HTERT RPE-1 (cell line): ENCODE measurements around the gene CNTN5.

Source experiments
- in situ Hi-C: fragments of 300-500 bp; cut with MboI; formaldehyde crosslinking; loops from 4 replicates; pipeline ENCODE4 v1.14.3; 2020; ENCODE audit warnings: low sequenced_read_pairs

Gene CNTN5

GRCh38 chr11:99589771-99590170, 569.0 kb downstream of the CNTN5 start:
- in situ Hi-C loops = no loop called here

DNA sequence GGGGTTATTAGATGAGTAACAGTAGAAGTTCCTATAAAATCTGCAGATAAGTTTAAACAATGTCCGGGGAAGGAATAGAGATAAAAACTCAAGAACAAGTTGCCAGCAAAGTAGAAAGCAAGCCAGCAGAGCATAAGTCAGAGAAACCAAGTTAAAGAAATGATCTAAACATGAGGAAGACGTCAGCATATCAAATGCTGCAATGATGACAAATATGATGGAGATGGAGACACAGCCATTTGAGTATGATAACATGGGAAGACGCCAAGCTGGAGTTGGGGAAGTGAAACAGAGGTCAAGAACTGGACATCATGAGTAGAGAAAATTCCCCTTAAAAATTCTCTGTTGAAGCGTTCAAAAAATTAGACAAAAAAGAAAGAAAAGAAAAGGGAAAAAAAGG, 571.5 kb downstream of the CNTN5 start:
- in situ Hi-C loops = no loop called here

GRCh38 chr11:99593197-99593596, 572.4 kb downstream of the CNTN5 start:
- in situ Hi-C loops = no loop called here

DNA sequence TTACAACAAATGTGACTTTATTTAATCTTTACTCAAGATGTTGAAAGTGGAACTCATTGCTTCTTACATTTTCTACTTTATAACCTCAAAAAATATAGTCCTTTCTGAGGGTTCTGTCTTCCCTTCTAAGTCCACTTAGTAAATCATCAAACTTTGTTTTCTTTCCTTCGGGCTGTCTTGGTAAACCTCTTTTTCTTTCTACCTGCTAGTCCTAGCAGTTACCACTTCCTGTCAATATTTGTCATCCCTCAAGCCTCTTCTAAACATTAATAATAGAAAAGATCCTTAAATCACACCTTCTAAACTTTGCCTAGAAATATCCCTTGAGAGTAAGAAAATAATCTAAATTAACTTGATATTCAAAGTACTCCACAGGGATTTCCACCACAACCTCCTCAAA, 580.4 kb downstream of the CNTN5 start:
- in situ Hi-C loops = no loop called here

DNA sequence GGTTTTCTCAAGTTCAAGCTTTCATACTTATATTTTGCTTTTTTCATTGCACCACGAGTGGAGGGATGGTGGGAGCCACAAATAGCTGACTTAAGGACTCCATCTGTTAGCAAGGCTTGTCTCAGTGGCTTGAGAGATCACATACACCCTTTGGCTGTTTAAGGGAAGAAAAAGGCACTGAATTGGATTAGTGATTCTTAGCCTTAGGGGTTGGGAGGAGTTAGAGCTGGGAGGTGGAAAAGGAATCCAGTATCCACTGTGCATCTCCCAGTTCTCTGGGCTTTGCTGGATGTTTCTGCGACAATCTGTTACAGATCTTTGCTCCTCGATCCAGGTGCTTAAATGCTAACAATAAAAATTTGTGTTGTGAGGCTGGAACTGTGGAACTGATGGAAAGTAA, 593.6 kb downstream of the CNTN5 start:
- in situ Hi-C loops = no loop called here

DNA sequence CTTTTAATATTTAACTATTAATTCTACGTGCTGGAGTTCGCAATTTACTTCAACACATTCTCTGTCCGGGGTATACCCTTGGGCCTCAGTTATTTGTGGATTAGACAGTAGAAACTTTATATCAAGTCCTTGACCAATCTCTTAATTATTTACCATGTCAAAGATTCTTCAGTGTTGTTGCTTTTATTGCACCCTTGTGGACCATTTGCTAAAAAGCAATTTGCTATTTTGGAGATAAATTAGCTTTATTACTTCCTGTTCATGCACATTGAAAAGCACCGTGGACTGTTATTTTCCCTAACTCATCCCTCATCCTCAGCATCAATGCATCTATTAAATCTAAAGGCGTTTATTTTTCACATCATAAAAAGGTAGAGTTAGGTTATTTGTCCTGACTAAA, 609.9 kb downstream of the CNTN5 start:
- in situ Hi-C loops = no loop called here

- in situ Hi-C loops = no loop called here
Measured at GRCh38 chr11:99631618-99632017, 610.9 kb downstream of the CNTN5 start.

DNA sequence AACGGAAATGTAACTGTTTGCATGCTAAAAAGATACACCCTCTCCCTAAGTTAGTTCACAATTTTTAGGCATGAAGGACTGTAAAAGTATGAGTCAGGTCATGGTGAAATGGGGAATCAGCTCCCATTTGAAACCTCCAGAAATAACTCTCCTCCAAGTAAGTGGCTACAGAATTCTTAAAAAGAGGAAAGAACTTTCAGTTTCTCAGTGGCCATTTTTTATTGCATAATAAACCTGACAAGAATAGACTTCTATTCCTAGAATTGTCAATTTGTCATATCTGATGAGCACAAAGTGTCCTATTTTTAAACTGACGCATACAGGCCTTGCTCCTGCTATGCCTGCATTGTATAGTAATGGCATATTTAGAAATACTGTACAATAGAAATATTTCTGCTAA, 612.2 kb downstream of the CNTN5 start:
- in situ Hi-C loops = no loop called here

- in situ Hi-C loops = no loop called here
Measured at GRCh38 chr11:99634581-99634980, 613.8 kb downstream of the CNTN5 start.

GRCh38 chr11:99638073-99638553, 617.4 kb downstream of the CNTN5 start:
- in situ Hi-C loops = no loop called here

DNA sequence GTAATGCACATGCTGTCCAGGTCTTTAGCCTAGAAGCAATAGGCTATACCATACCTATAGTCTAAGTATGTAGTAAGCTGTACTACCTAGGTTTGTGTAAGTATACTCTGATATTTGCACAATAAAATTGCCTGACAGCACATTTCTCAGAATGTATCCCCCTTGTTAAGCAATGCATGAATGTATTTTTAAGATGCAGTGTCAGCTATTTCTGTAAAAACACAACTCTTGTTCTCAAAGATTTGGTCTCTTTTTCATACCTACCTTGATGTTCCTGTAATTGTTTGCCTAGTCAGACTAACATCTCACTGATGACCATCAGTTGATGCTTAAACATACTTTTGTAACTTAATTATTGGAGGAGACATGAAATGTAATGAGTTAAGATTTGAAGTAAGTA, 619.9 kb downstream of the CNTN5 start:
- in situ Hi-C loops = no loop called here

DNA sequence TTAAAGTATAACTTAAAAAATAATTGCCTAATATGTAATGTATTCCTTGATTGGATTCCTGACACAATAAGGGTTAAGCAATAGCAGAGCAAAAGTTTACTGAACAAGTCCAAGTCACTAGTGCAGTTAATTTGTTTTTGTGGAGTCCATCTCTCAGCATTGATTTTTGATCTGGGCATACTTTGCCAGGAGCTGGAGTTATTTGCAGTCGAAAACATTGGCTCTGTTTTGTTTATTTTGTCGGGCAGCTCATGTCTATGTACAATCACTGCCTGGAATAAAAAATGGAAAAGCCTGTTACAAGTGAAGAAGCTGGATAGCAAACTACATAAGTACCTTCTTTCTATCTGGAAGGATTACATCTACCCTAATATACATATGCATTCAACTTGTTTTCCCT, 625.2 kb downstream of the CNTN5 start:
- in situ Hi-C loops = no loop called here

DNA sequence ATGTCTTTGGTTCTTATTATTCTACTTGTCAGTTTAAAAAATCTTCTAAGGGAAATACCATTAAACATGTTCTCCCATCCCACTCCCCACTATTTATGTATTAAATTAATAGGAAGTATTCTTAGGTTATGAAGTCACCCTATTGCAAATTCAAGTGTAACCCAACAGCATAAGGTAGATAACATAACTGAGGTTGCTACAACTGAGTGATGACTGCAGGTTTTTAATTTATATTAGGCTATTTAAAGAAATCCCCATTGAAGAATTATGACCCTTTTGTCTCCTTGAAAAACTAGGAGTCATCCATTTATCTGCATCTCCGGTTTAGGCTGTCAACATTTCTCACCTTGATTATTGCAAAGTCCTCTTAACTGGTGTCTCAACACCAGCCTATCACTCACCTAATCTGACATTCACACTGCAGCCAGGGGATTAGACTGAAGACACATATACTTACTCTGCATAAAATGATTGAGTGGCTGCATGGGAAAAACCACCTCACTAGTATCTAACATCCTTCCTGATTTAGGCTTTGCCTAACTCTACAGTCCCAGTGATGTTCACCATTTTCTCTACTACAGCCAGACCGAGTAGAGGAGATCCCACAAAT, 649.4 kb downstream of the CNTN5 start:
- in situ Hi-C loops = no loop called here

DNA sequence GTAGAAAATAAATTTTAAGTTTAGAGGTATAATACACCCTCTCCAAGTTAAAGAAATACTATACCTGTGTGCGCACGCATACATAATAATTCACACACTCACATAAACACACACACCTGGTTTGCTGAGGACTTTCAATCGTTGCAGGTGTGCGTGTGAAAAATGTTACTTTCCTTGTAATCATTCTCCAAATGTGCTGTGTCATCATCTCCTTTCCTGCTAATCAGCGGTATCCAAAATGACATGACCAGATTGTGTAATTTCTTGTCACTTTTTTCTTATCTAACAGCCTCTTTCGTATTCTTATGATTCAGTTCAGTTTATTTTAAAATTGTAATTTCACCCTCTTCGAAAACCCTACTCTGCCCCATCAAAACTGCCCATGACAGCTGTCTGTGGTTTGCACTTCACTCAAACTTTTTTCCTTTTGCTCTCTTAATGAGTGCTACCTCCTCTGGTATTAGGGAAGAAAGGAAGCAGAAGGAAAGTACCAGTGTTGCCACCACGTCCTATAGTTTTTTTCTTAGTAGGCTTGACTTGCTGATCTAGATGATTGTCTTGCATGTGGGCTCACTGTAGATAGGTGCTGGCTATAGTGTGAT, 651.2 kb downstream of the CNTN5 start:
- in situ Hi-C loops = no loop called here

DNA sequence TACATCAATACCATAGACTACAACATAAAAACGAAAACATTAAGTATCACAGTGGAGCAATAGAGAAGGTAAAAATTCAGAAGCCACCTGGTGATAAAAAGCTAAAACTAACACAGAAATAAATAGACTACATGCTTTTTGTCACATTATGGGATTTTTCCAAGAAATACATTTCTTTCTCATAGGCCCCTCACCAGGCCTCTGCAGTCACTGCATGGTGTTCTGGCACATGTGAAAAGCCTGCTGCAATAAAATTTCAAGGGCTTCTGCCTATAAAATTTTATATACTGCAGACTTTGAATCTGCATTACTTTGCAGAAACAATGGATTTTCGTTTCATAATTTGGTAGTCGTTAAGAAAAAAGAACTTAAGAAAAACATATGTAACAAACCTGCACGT, 655.5 kb downstream of the CNTN5 start:
- in situ Hi-C loops = no loop called here

GRCh38 chr11:99682171-99682570, 661.4 kb downstream of the CNTN5 start:
- in situ Hi-C loops = no loop called here

DNA sequence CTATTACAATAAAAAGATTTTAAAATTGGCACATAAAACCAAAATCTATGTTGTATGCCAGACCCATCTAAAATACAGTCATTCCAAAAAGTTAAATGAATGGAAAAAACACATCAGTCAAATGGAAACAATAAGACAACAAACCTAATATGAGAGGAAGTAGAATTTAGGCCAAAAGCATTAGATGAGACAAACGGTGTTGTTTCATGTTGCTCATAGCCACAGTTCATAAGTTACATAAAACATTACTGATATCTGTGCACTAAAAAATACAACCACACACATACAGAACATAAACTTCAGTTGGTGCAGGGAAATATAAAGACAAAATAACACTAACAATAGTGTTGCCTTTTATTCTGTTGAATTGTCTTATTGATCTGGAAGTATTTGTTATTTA, 661.9 kb downstream of the CNTN5 start:
- in situ Hi-C loops = no loop called here

GRCh38 chr11:99683933-99684332, 663.2 kb downstream of the CNTN5 start:
- in situ Hi-C loops = no loop called here

- in situ Hi-C loops = no loop called here
Measured at GRCh38 chr11:99686838-99687237, 666.1 kb downstream of the CNTN5 start.

- in situ Hi-C loops = no loop called here
Measured at GRCh38 chr11:99687320-99687719, 666.6 kb downstream of the CNTN5 start.

DNA sequence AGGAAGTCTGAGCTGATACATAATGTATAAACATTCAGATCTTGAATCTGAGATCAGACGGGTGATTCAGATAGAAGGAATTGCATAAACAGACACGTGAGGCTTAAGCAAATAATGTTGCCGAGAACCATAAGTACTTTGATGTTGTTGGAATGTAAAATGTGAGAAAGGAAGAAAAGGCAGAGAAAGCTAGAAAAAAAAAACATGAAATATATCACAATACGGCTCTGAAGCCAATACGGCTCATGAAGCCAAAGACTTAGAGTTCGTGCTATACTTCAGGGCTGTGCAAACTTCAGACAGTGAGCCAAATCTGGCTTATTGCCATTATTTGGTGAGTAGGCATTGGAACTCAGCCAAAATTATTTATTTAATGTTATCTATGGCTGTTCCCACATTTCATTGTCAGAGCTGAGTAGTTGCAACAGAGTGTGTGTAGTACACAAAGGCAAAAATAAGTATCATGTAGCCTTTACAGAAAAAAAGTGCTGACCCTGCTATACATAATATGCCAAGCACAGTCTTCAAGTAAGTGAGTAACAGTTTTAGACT, 673.3 kb downstream of the CNTN5 start:
- in situ Hi-C loops = no loop called here

- in situ Hi-C loops = no loop called here
Measured at GRCh38 chr11:99695106-99695505, 674.4 kb downstream of the CNTN5 start.

- in situ Hi-C loops = no loop called here
Measured at GRCh38 chr11:99706848-99707247, 686.1 kb downstream of the CNTN5 start.
